Naive thymus-derived CD4-positive, alpha-beta T cell (primary cell): ENCODE results near the gene CLCA1. TPM values are rescaled to one million over a fixed set of nuclear protein-coding genes. Genes with fewer than 3 reads are reported as not detected.

Source experiments
- ATAC-seq: fragments of 150-1000 bp; cut with Tn5 transposase; 2 replicates; pipeline ENCODE4 v1.10.0; 2021; ENCODE audit warnings: mild to moderate bottlenecking, moderate library complexity
- CTCF ChIA-PET: fragments of 350-600 bp; sonication (Branson Sonifier 250); formaldehyde crosslinking; loops from one replicate; lab custom pipeline; 2021; ENCODE audit warnings: antibody characterized with exemption; lab: Charles Lee
- POLR2A ChIA-PET: fragments of 350-600 bp; sonication (Branson Sonifier 250); formaldehyde crosslinking; loops from one replicate; lab custom pipeline; 2021; ENCODE audit warnings: antibody characterized with exemption, inconsistent platforms; lab: Charles Lee
- DNase-seq, 9 donors: peaks; one replicate each; pipeline versions ENCODE4 v3.0.0 to v3.0.0-alpha.2; 2020 to 2022; ENCODE audit warnings: mixed read lengths in 1 of 9
- H3K27ac ChIP-seq: one replicate; pipeline ENCODE4 v1.7.0; 2013; ENCODE audit warnings: mild to moderate bottlenecking, low read depth, low read length, moderate library complexity
- H3K27me3 ChIP-seq, 2 donors: one replicate each; pipeline ENCODE4 v1.7.0; 2013; ENCODE audit warnings: low read length in 2 of 2, mild to moderate bottlenecking in 2 of 2, moderate library complexity in 2 of 2; ENCODE audit not compliant: control insufficient read depth in 2 of 2, insufficient read depth in 2 of 2
- H3K36me3 ChIP-seq, 3 experiments: 1 replicate in 2 of 3; 2 replicates in 1 of 3; pipeline ENCODE4 v1.7.0; 2013; ENCODE audit warnings: low read length in 3 of 3, mild to moderate bottlenecking in 3 of 3, moderate library complexity in 1 of 3; ENCODE audit not compliant: insufficient read depth in 3 of 3, control insufficient read depth in 2 of 3
- H3K4me1 ChIP-seq, 2 donors: one replicate each; pipeline ENCODE4 v1.7.0; 2013; ENCODE audit warnings: low read length in 2 of 2, mild to moderate bottlenecking in 2 of 2, moderate library complexity in 1 of 2; ENCODE audit not compliant: control insufficient read depth in 2 of 2, insufficient read depth in 2 of 2
- H3K4me3 ChIP-seq: 2 replicates; pipeline ENCODE4 v1.7.0; 2013; ENCODE audit warnings: mild to moderate bottlenecking, low read length
- H3K9me3 ChIP-seq, 3 experiments: 1 replicate in 2 of 3; 2 replicates in 1 of 3; pipeline ENCODE4 v1.7.0; 2013; ENCODE audit warnings: low read length in 3 of 3; ENCODE audit not compliant: control insufficient read depth in 2 of 3
- H3K27ac Mint-ChIP-seq, 9 donors: one replicate each; pipeline ENCODE4 v1.8.0; 2020 to 2022; ENCODE audit warnings: mixed read lengths in 9 of 9, mild to moderate bottlenecking in 8 of 9, moderate library complexity in 5 of 9, inconsistent platforms in 2 of 9
- H3K27me3 Mint-ChIP-seq, 5 donors: one replicate each; pipeline ENCODE4 v1.8.0; 2021 to 2022; ENCODE audit warnings: mixed read lengths in 5 of 5, mild to moderate bottlenecking in 1 of 5
- H3K36me3 Mint-ChIP-seq, 5 donors: one replicate each; pipeline ENCODE4 v1.8.0; 2020 to 2022; ENCODE audit warnings: mixed read lengths in 5 of 5, mild to moderate bottlenecking in 3 of 5, inconsistent platforms in 1 of 5
- H3K4me1 Mint-ChIP-seq, 7 donors: one replicate each; pipeline ENCODE4 v1.8.0; 2020 to 2022; ENCODE audit warnings: mixed read lengths in 7 of 7, mild to moderate bottlenecking in 3 of 7, inconsistent platforms in 1 of 7
- H3K4me3 Mint-ChIP-seq, 10 donors: one replicate each; pipeline ENCODE4 v1.8.0; 2020 to 2022; ENCODE audit warnings: mild to moderate bottlenecking in 10 of 10, mixed read lengths in 10 of 10, moderate library complexity in 6 of 10, inconsistent platforms in 2 of 10
- H3K9me3 Mint-ChIP-seq, 11 donors: one replicate each; pipeline ENCODE4 v1.8.0; 2020 to 2022; ENCODE audit warnings: mixed read lengths in 11 of 11, mild to moderate bottlenecking in 4 of 11, inconsistent platforms in 1 of 11, moderate library complexity in 1 of 11
- intact Hi-C, 2 donors: fragments of 100-400 bp; cut with micrococcal nuclease; formaldehyde crosslinking; loops; one replicate each; pipeline ENCODE4 v1.15.1; 2023
- polyA plus RNA-seq, 2 donors: library from polyadenylated mRNA; unstranded; fragments of 300-500 nt; fragmentation: Illumina TruSeq; gene quantifications; one replicate each; pipeline ENCODE4 v1.2.3, GENCODE V29; 2021
- total RNA-seq, 6 experiments: library from RNA in 5 of 6; stranded (reverse) in 5 of 6; gene quantifications; 1 replicate in 5 of 6; 2 replicates in 1 of 6; pipeline ENCODE4 v1.2.3 and lab custom pipeline; 2021 to 2026

CLCA1 gene
- total RNA-seq (not detected), polyA plus RNA-seq (not detected), total RNA-seq (lab: John Stamatoyannopoulos, UW) (not detected)

- H3K4me3 Mint-ChIP-seq, result no peak within 1 kb of the TSS
- peaks cover 0 to 1% of the 10 kb centered on the region in 2 donors for H3K27me3 ChIP-seq
- H3K4me3 ChIP-seq, result no peak within 1 kb of the TSS
- ATAC-seq (no peak), DNase-seq (no peak)
- peaks cover 9 to 41% (median 11%) of the 10 kb centered on the region in 5 donors for H3K27me3 Mint-ChIP-seq
- intact Hi-C loops, result no loop called here
- H3K4me1 Mint-ChIP-seq, result peaks cover 0 to 3% (median 0%) of the 10 kb centered on the region in 7 donors
- H3K36me3 ChIP-seq, result no peaks in the 10 kb centered on the region
- H3K9me3 ChIP-seq, result no peaks in the 10 kb centered on the region
- no peaks in the 10 kb centered on the region for H3K4me1 ChIP-seq
- H3K27ac Mint-ChIP-seq, result no peak within 1 kb of the TSS
- H3K9me3 Mint-ChIP-seq, result no peaks in the 10 kb centered on the region
- CTCF ChIA-PET, result interaction anchor here (0.8 to 1.3 kb wide), 2 partner anchors 31 to 52 kb away, joined by 3 to 4 read pairs; no protein-coding TSS in a partner anchor
- POLR2A ChIA-PET, result no interaction called here
- H3K27ac ChIP-seq, result no peak within 1 kb of the TSS
- H3K36me3 Mint-ChIP-seq, result no peaks in the 10 kb centered on the region
These were observed at the start of gene CLCA1 for GRCh38 chr1:86468501-86468977. TSS of gene CLCA1 (plus strand) at chr1:86468927. CDS start at chr1:86468972, 45 bp downstream.

- Mint-ChIP-seq H3K27me3 (peaks cover 0 to 6% (median 0%) of the 10 kb centered on the region in 5 donors), H3K9me3 (no peaks in the 10 kb centered on the region), H3K36me3 (no peaks in the 10 kb centered on the region), H3K27ac (peak overlapping the region in 8 of 9 donors; percentile 13 to 85 (median 32)), H3K4me1 (peaks cover 4 to 8% (median 6%) of the 10 kb centered on the region in 7 donors), H3K4me3 (peak overlapping the region in 9 of 10 donors; percentile 53 to 85 (median 72))
- CTCF ChIA-PET, result no interaction called here
- no peaks in the 10 kb centered on the region for H3K36me3 ChIP-seq
- no peaks in the 10 kb centered on the region for H3K27me3 ChIP-seq
- no peak overlapping the region for H3K4me3 ChIP-seq
- no peak overlapping the region for H3K27ac ChIP-seq
- POLR2A ChIA-PET, result interaction anchor here (0.6 kb wide), 1 partner anchor 1215 kb away, joined by 4 read pairs; no protein-coding TSS in a partner anchor
- no peaks in the 10 kb centered on the region for H3K9me3 ChIP-seq
- peak; percentile 89 for ATAC-seq
- peak in 7 of 9 donors; percentile 35 to 74 (median 65) for DNase-seq
- H3K4me1 ChIP-seq, result no peaks in the 10 kb centered on the region
- intact Hi-C loops, result loop anchor here (1.0 to 10.0 kb wide), 8 partner anchors 21 to 325 kb away; partner anchors contain the start of gene ODF2L (in 1 of the 2)
These were observed 49.3 kb upstream of the CLCA1 start for GRCh38 chr1:86419277-86419903.

GRCh38 chr1:86421601-86422280 is 47.0 kb upstream of the CLCA1 start:
- Histone ChIP-seq H3K4me3 (no peak overlapping the region), H3K27me3 (no peaks in the 10 kb centered on the region), H3K4me1 (no peaks in the 10 kb centered on the region), H3K27ac (no peak overlapping the region), H3K36me3 (no peaks in the 10 kb centered on the region), H3K9me3 (no peaks in the 10 kb centered on the region)
- H3K4me1 Mint-ChIP-seq, result peaks cover 4 to 8% (median 6%) of the 10 kb centered on the region in 7 donors
- H3K27me3 Mint-ChIP-seq, result peaks cover 0 to 16% (median 3%) of the 10 kb centered on the region in 5 donors
- no peak overlapping the region for H3K27ac Mint-ChIP-seq
- intact Hi-C loops, result no loop called here
- no peaks in the 10 kb centered on the region for H3K9me3 Mint-ChIP-seq
- no peak overlapping the region for H3K4me3 Mint-ChIP-seq
- no peaks in the 10 kb centered on the region for H3K36me3 Mint-ChIP-seq
- CTCF ChIA-PET, result interaction anchor here (0.7 kb wide), 1 partner anchor 78 kb away, joined by 3 read pairs; no protein-coding TSS in a partner anchor
- POLR2A ChIA-PET, result no interaction called here
- DNase-seq, result no peak
- no peak for ATAC-seq

GRCh38 chr1:86423473-86423872 is 45.3 kb upstream of the CLCA1 start:
- DNase-seq (no peak), ATAC-seq (no peak)
- H3K36me3 ChIP-seq, result no peaks in the 10 kb centered on the region
- Mint-ChIP-seq H3K36me3 (no peaks in the 10 kb centered on the region), H3K9me3 (no peaks in the 10 kb centered on the region), H3K4me1 (peaks cover 3 to 8% (median 6%) of the 10 kb centered on the region in 7 donors), H3K4me3 (no peak overlapping the region), H3K27ac (no peak overlapping the region), H3K27me3 (peaks cover 0 to 16% (median 3%) of the 10 kb centered on the region in 5 donors)
- POLR2A ChIA-PET, result no interaction called here
- H3K4me1 ChIP-seq, result no peaks in the 10 kb centered on the region
- no peaks in the 10 kb centered on the region for H3K9me3 ChIP-seq
- H3K4me3 ChIP-seq, result no peak overlapping the region
- no peaks in the 10 kb centered on the region for H3K27me3 ChIP-seq
- H3K27ac ChIP-seq, result no peak overlapping the region
- CTCF ChIA-PET, result interaction anchor here (1.0 kb wide), 1 partner anchor 43 kb away, joined by 3 read pairs; no protein-coding TSS in a partner anchor
- intact Hi-C loops, result no loop called here

GRCh38 chr1:86423873-86424272 is 44.9 kb upstream of the CLCA1 start, which contains the start of gene CLCA2:
TSS of gene CLCA2 (plus strand) at chr1:86424171. CDS start at chr1:86424248, 77 bp downstream.
- intact Hi-C loops, result no loop called here
- ATAC-seq, result no peak

GRCh38 chr1:86429122-86429725 is 39.5 kb upstream of the CLCA1 start:
- Mint-ChIP-seq H3K9me3 (no peaks in the 10 kb centered on the region), H3K36me3 (no peaks in the 10 kb centered on the region), H3K4me3 (no peak overlapping the region), H3K27ac (no peak overlapping the region), H3K27me3 (peaks cover 0 to 15% (median 5%) of the 10 kb centered on the region in 5 donors), H3K4me1 (no peaks in the 10 kb centered on the region)
- no peaks in the 10 kb centered on the region for H3K4me1 ChIP-seq
- DNase-seq (no peak), ATAC-seq (peak; percentile 37)
- ChIA-PET CTCF (interaction anchor here (0.8 kb wide), 2 partner anchors 12 to 275 kb away, joined by 3 to 4 read pairs; no protein-coding TSS in a partner anchor), POLR2A (interaction anchor here (1.5 kb wide), 1 partner anchor 12 kb away, joined by 6 read pairs; no protein-coding TSS in a partner anchor)
- no peaks in the 10 kb centered on the region for H3K36me3 ChIP-seq
- H3K4me3 ChIP-seq, result no peak overlapping the region
- H3K9me3 ChIP-seq, result no peaks in the 10 kb centered on the region
- H3K27me3 ChIP-seq, result no peaks in the 10 kb centered on the region
- intact Hi-C loops, result loop anchor here in 1 of 2 donors (5.0 kb wide), 1 partner anchor 43 kb away; no protein-coding TSS in a partner anchor
- no peak overlapping the region for H3K27ac ChIP-seq

More at GRCh38 chr1:86423873-86424272, 44.9 kb upstream of the CLCA1 start, which contains the start of gene CLCA2:
- Histone ChIP-seq H3K9me3 (no peaks in the 10 kb centered on the region), H3K36me3 (no peaks in the 10 kb centered on the region), H3K27me3 (no peaks in the 10 kb centered on the region), H3K27ac (no peak within 1 kb of the TSS), H3K4me1 (no peaks in the 10 kb centered on the region), H3K4me3 (no peak within 1 kb of the TSS)
- H3K36me3 Mint-ChIP-seq, result no peaks in the 10 kb centered on the region
- ChIA-PET CTCF (interaction anchor here (1.0 kb wide), 1 partner anchor 44 kb away, joined by 3 read pairs; no protein-coding TSS in a partner anchor), POLR2A (no interaction called here)
- H3K4me3 Mint-ChIP-seq, result no peak within 1 kb of the TSS
- no peak within 1 kb of the TSS for H3K27ac Mint-ChIP-seq
- no peak for DNase-seq
- peaks cover 0 to 16% (median 3%) of the 10 kb centered on the region in 5 donors for H3K27me3 Mint-ChIP-seq
- H3K9me3 Mint-ChIP-seq, result no peaks in the 10 kb centered on the region
- H3K4me1 Mint-ChIP-seq, result peaks cover 3 to 8% (median 6%) of the 10 kb centered on the region in 7 donors
